ENCODE measurements around the gene AP2B1.

DNA sequence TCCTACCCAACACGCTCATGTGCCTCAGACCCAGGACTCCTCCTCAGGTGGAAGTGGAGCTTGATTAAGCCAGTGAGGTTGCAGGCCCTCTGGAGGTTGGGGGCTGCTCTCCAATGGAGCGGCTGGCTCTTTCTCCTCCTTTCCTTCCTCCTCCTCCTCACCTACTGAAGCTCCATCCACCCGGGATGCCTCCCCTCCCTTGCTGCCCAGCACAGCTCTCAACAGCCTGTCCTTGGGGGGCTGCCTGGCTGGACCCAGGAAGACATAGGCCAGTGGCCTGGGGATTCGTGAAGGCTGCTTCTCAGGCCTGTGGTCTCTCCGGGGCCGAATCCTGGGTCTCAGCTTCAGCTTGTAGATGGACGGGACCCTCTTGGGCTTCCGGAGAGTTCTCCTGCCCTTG, 157.7 kb downstream of the AP2B1 start:
- TF ChIP-seq, protein P1, sequence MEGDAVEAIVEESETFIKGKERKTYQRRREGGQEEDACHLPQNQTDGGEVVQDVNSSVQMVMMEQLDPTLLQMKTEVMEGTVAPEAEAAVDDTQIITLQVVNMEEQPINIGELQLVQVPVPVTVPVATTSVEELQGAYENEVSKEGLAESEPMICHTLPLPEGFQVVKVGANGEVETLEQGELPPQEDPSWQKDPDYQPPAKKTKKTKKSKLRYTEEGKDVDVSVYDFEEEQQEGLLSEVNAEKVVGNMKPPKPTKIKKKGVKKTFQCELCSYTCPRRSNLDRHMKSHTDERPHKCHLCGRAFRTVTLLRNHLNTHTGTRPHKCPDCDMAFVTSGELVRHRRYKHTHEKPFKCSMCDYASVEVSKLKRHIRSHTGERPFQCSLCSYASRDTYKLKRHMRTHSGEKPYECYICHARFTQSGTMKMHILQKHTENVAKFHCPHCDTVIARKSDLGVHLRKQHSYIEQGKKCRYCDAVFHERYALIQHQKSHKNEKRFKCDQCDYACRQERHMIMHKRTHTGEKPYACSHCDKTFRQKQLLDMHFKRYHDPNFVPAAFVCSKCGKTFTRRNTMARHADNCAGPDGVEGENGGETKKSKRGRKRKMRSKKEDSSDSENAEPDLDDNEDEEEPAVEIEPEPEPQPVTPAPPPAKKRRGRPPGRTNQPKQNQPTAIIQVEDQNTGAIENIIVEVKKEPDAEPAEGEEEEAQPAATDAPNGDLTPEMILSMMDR (IDR thresholded peaks at IDR 0.05; ENCODE audit: low read depth, low read length, poor library complexity, severe bottlenecking): no peak
- TF ChIP-seq EZH2phosphoT487 (IDR thresholded peaks at IDR 0.05; ENCODE audit: borderline replicate concordance, low read length): no peak

Measured in DOHH2 (cell line).